Adrenal gland (tissue), 12 donors: ENCODE measurements around the gene FHOD3. TPM values are rescaled to one million over a fixed set of nuclear protein-coding genes. Genes with fewer than 3 reads are reported as not detected.

ENCODE experiments used
- DNase-seq, 7 donors: peaks; one replicate each; pipeline ENCODE4 v3.0.0-alpha.2; 2019 to 2020
- H3K27ac ChIP-seq, 5 donors: fragments of 200-600 bp; sonication (generic) in 4 of 5; 1 replicate in 3 of 5; 2 replicates in 2 of 5; pipeline versions ENCODE4 v1.5.1 to v1.8.0; 2016 to 2020; ENCODE audit warnings: mild to moderate bottlenecking in 1 of 5
- H3K27me3 ChIP-seq: fragments of 200-600 bp; 2 replicates; pipeline ENCODE4 v1.8.0; 2021
- H3K36me3 ChIP-seq, 2 donors: fragments of 200-600 bp; replicated peaks in 1 of 2; 1 replicate in 1 of 2; 2 replicates in 1 of 2; pipeline versions ENCODE4 v1.5.1 to v1.8.0; 2018 to 2022
- H3K4me1 ChIP-seq, 2 donors: fragments of 200-600 bp; replicated peaks in 1 of 2; 1 replicate in 1 of 2; 2 replicates in 1 of 2; pipeline versions ENCODE4 v1.5.1 to v1.8.0; 2018 to 2021
- H3K4me3 ChIP-seq, 4 donors: fragments of 200-600 bp; sonication (generic) in 3 of 4; one replicate each; pipeline ENCODE4 v1.5.1; 2016 to 2018
- H3K9me3 ChIP-seq, 3 donors: fragments of 200-600 bp; sonication (generic) in 1 of 3; replicated peaks in 1 of 3; 1 replicate in 2 of 3; 2 replicates in 1 of 3; pipeline versions ENCODE4 v1.5.1 to v1.8.0; 2016 to 2021
- POLR2A ChIP-seq, 2 donors: fragments of 450-650 bp; IDR thresholded peaks; one replicate each; pipeline ENCODE4 v1.6.1; 2017; ENCODE audit warnings: antibody characterized with exemption in 2 of 2, mild to moderate bottlenecking in 2 of 2, moderate library complexity in 1 of 2
- WGBS, 4 donors: extraction: QIAGEN DNeasy Blood & Tissue Kit in 2 of 4; methylation state at CpG; one replicate each; pipeline versions ENCODE4 v1.1.5 to v1.1.7; 2013 to 2017; 5-methylcytosine and 5-hydroxymethylcytosine counted together
- intact Hi-C, 2 donors: fragments of 100-400 bp; cut with DNase I; formaldehyde crosslinking; loops; one replicate each; pipeline versions ENCODE4 v1.14.1 to v1.15.0; 2022 to 2023
- polyA plus RNA-seq, 3 donors: library from polyadenylated mRNA; stranded (reverse); fragments of 200-250 nt in 2 of 3; fragments of 350-450 nt in 1 of 3; fragmentation: Illumina TruSeq in 1 of 3; extraction: RNeasy Lipid Tissue Mini Kit (QIAGEN cat#74804) in 1 of 3; gene quantifications; one replicate each; pipeline ENCODE4 v1.2.3, GENCODE V29; 2013 to 2014
- total RNA-seq, 9 donors: library from RNA; depleted of rRNA in 4 of 9; stranded (reverse); fragments of >200 nt in 4 of 9; fragments of 120-200 nt in 1 of 9; fragmentation: NEBNext Ultra II Directional in 1 of 9; extraction: Animal tissue kit (Norgen Biotek cat#: 25700) in 1 of 9; gene quantifications; one replicate each; pipeline versions ENCODE4 v1.1.0 to v1.2.4, GENCODE V29; 2013 to 2023
- TF ChIP-seq, protein P1 (sequence below), 6 experiments: fragments of 450-650 bp in 4 of 6; fragments of 200-600 bp in 2 of 6; sonication (generic) in 1 of 6; IDR thresholded peaks; 1 replicate in 5 of 6; 2 replicates in 1 of 6; pipeline versions ENCODE4 v1.5.1 to v1.8.0; 2016 to 2021; ENCODE audit warnings: antibody characterized with exemption in 6 of 6, mild to moderate bottlenecking in 2 of 6, moderate library complexity in 1 of 6
- donor health status: healthy with polysubstance abuse.
- donor health status: Bipolar disorder and iron deficiency.
- donor health status: DM: yes; HTN: yes; CAD: no.
- donor health status: DM: no; HTN: no; CAD: no.
- donor health status: DM: no; HTN: no; CAD: no.
- donor health status: DM: yes; HTN: yes; CAD: no.

The FHOD3 gene
- total and polyA plus RNA-seq, 12 donors, result 17.5 to 87.9 (median 48.5) TPM

DNA sequence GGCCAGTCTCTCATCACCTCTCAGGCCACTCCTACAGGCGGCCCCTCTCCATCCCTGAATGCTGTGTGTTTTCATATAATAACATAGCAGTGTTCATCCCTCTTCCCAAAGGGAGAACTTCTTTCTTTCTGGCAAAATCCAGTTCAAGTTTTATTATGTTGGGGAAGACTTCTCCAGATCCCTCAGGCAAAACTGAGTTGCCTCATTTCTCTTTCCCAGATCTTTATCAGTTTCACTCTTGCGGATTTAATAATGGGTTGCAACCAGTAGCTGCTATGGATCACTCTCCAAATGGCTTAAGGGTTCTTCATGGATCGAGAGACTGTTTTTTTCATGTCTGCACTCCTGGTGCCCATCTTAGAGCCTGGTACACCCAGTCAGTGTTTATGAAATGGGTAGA lies 129.9 kb downstream of the FHOD3 start:
- no peak for DNase-seq
- no peak overlapping the region for H3K27ac ChIP-seq
- H3K9me3 ChIP-seq, result no peaks in the 10 kb centered on the region
- H3K36me3 ChIP-seq, result no peaks in the 10 kb centered on the region
- H3K4me3 ChIP-seq, result no peak overlapping the region
- 87 to 94% (median 90%) methylated on average over 3 of the region's 3 CpGs for WGBS, 4 donors
- H3K4me1 ChIP-seq, result peaks cover 0 to 5% of the 10 kb centered on the region in 2 donors
- TF ChIP-seq POLR2A (IDR thresholded peaks at IDR 0.05), result no peak
- TF ChIP-seq, protein P1, sequence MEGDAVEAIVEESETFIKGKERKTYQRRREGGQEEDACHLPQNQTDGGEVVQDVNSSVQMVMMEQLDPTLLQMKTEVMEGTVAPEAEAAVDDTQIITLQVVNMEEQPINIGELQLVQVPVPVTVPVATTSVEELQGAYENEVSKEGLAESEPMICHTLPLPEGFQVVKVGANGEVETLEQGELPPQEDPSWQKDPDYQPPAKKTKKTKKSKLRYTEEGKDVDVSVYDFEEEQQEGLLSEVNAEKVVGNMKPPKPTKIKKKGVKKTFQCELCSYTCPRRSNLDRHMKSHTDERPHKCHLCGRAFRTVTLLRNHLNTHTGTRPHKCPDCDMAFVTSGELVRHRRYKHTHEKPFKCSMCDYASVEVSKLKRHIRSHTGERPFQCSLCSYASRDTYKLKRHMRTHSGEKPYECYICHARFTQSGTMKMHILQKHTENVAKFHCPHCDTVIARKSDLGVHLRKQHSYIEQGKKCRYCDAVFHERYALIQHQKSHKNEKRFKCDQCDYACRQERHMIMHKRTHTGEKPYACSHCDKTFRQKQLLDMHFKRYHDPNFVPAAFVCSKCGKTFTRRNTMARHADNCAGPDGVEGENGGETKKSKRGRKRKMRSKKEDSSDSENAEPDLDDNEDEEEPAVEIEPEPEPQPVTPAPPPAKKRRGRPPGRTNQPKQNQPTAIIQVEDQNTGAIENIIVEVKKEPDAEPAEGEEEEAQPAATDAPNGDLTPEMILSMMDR (IDR thresholded peaks at IDR 0.05), result no peak
- intact Hi-C loops, result no loop called here
- H3K27me3 ChIP-seq, result no peaks in the 10 kb centered on the region

GRCh38 chr18:36427831-36428230 lies 130.3 kb downstream of the FHOD3 start:
- Histone ChIP-seq H3K9me3 (no peaks in the 10 kb centered on the region), H3K4me1 (peaks cover 0 to 5% of the 10 kb centered on the region in 2 donors), H3K27ac (no peak overlapping the region), H3K4me3 (no peak overlapping the region), H3K27me3 (no peaks in the 10 kb centered on the region), H3K36me3 (no peaks in the 10 kb centered on the region)
- DNase-seq, result no peak
- intact Hi-C loops, result no loop called here
- WGBS, 4 donors, result 63 to 69% (median 69%) methylated on average over 2 of the region's 2 CpGs
- TF ChIP-seq, protein P1 (IDR thresholded peaks at IDR 0.05), result no peak
- TF ChIP-seq POLR2A (IDR thresholded peaks at IDR 0.05), result no peak

- H3K4me1 ChIP-seq, result peaks cover 0 to 5% of the 10 kb centered on the region in 2 donors
- 68 to 85% (median 78%) methylated on average over 8 of the region's 8 CpGs for WGBS, 4 donors
- no peak for DNase-seq
- H3K4me3 ChIP-seq, result no peak overlapping the region
- H3K27me3 ChIP-seq, result no peaks in the 10 kb centered on the region
- H3K27ac ChIP-seq, result no peak overlapping the region
- TF ChIP-seq, protein P1 (IDR thresholded peaks at IDR 0.05), result no peak
- no peak for TF ChIP-seq POLR2A (IDR thresholded peaks at IDR 0.05)
- H3K9me3 ChIP-seq, result no peaks in the 10 kb centered on the region
- no peaks in the 10 kb centered on the region for H3K36me3 ChIP-seq
- intact Hi-C loops, result no loop called here
Measured at GRCh38 chr18:36428431-36429029, 131.0 kb downstream of the FHOD3 start.

- 76 to 86% (median 80%) methylated on average over 4 of the region's 4 CpGs for WGBS, 4 donors
- DNase-seq, result no peak
- intact Hi-C loops, result no loop called here
- no peaks in the 10 kb centered on the region for H3K36me3 ChIP-seq
- no peak overlapping the region for H3K4me3 ChIP-seq
- TF ChIP-seq, protein P1 (IDR thresholded peaks at IDR 0.05), result no peak
- no peak for TF ChIP-seq POLR2A (IDR thresholded peaks at IDR 0.05)
- H3K4me1 ChIP-seq, result peaks cover 0 to 5% of the 10 kb centered on the region in 2 donors
- no peaks in the 10 kb centered on the region for H3K9me3 ChIP-seq
- no peaks in the 10 kb centered on the region for H3K27me3 ChIP-seq
- no peak overlapping the region for H3K27ac ChIP-seq
Measured at GRCh38 chr18:36432880-36433555, 135.5 kb downstream of the FHOD3 start.
